Endothelial cell of umbilical vein (primary cell): Measurements from ENCODE around the gene PDGFA. TPM values are rescaled to one million over a fixed set of nuclear protein-coding genes. Genes with fewer than 3 reads are reported as not detected.

Experiments used
- BruUV-seq: library from RNA; stranded (reverse); fragments of 400-500 nt; replicated peaks from 2 replicates; lab custom pipeline; 2021; lab: Mats Ljungman, UMichigan
- CTCF ChIA-PET: fragments of 300-600, 350-600 bp; sonication (Branson Sonifier 250); formaldehyde crosslinking; loops from one replicate; lab custom pipeline; 2021; ENCODE audit warnings: antibody characterized with exemption, inconsistent platforms; lab: Charles Lee
- POLR2A ChIA-PET: fragments of 300-600, 350-600 bp; sonication (Branson Sonifier 250); formaldehyde crosslinking; loops from one replicate; lab custom pipeline; 2021; ENCODE audit warnings: antibody characterized with exemption, inconsistent platforms; lab: Charles Lee
- DNase-seq: peaks from one replicate; pipeline ENCODE4 v3.0.0-alpha.2; 2011; ENCODE audit warnings: low read depth, low spot score
- FAIRE-seq: peaks from 2 replicates; lab custom pipeline; 2011; peaks lifted over from hg19 to GRCh38; lab: Jason Lieb, UNC
- H2AFZ ChIP-seq: 2 replicates; pipeline ENCODE4 v1.6.0; 2012; ENCODE audit warnings: low read depth, low read length, control low read depth, inconsistent platforms
- H3K27ac ChIP-seq: 2 replicates; pipeline ENCODE4 v1.5.1; 2011; ENCODE audit warnings: low read depth, mild to moderate bottlenecking, control low read depth, low read length, moderate library complexity; ENCODE audit not compliant: insufficient read depth
- H3K27me3 ChIP-seq, 2 experiments: 2 replicates each; pipeline versions ENCODE4 v1.6.0 to v1.6.1; 2011; ENCODE audit warnings: low read length in 2 of 2, mixed read lengths in 1 of 2; ENCODE audit not compliant: control insufficient read depth in 2 of 2, insufficient read depth in 2 of 2
- H3K36me3 ChIP-seq, 2 experiments: 2 replicates in 1 of 2; 3 replicates in 1 of 2; pipeline ENCODE4 v1.5.1; 2011; ENCODE audit warnings: low read length in 2 of 2, mild to moderate bottlenecking in 1 of 2, moderate library complexity in 1 of 2; ENCODE audit not compliant: control insufficient read depth in 2 of 2, insufficient read depth in 2 of 2; ENCODE audit errors: extremely low read depth in 1 of 2
- H3K4me1 ChIP-seq: 3 replicates; pipeline ENCODE4 v1.5.1; 2011; ENCODE audit warnings: mild to moderate bottlenecking, low read length; ENCODE audit not compliant: control insufficient read depth, insufficient read depth; ENCODE audit errors: extremely low read depth
- H3K4me2 ChIP-seq: 2 replicates; pipeline ENCODE4 v1.6.1; 2011; ENCODE audit warnings: low read length, control low read depth, mixed read lengths; ENCODE audit not compliant: insufficient read depth
- H3K4me3 ChIP-seq, 3 experiments: fragments of 200-600 bp in 1 of 3; sonication (generic), shearing (Covaris generic) in 1 of 3; replicated peaks in 1 of 3; 2 replicates each; pipeline ENCODE4 v1.5.1; 2011 to 2016; ENCODE audit warnings: control low read depth in 3 of 3, low read length in 3 of 3, mild to moderate bottlenecking in 2 of 3, inconsistent platforms in 1 of 3, low read depth in 1 of 3, moderate library complexity in 1 of 3; ENCODE audit not compliant: insufficient read depth in 1 of 3
- H3K79me2 ChIP-seq: 2 replicates; pipeline ENCODE4 v1.6.0; 2012; ENCODE audit warnings: low read length, inconsistent platforms; ENCODE audit not compliant: control insufficient read depth, insufficient read depth
- H3K9ac ChIP-seq: replicated peaks from 2 replicates; pipeline ENCODE3; 2011; ENCODE audit warnings: low read length, control low read depth; ENCODE audit not compliant: insufficient read depth; ENCODE audit errors: extremely low read depth
- H3K9me1 ChIP-seq: replicated peaks from 3 replicates; pipeline ENCODE4 v1.6.0; 2011; ENCODE audit warnings: mild to moderate bottlenecking, low read length; ENCODE audit not compliant: control insufficient read depth, insufficient read depth; ENCODE audit errors: extremely low read depth
- H3K9me3 ChIP-seq: replicated peaks from 2 replicates; pipeline ENCODE4 v1.5.1; 2012; ENCODE audit warnings: low read length, inconsistent platforms; ENCODE audit not compliant: control insufficient read depth, insufficient read depth
- H4K20me1 ChIP-seq: replicated peaks from 2 replicates; pipeline ENCODE3; 2011; ENCODE audit warnings: mild to moderate bottlenecking, low read length; ENCODE audit not compliant: control insufficient read depth, insufficient read depth; ENCODE audit errors: extremely low read depth
- CTCF ChIP-seq, 2 donors: IDR thresholded peaks; 1 replicate in 1 of 2; 2 replicates in 1 of 2; pipeline ENCODE4 v1.5.1; 2011; ENCODE audit warnings: low read length in 2 of 2, mild to moderate bottlenecking in 2 of 2, moderate library complexity in 2 of 2, control low read depth in 1 of 2, inconsistent platforms in 1 of 2, low read depth in 1 of 2; ENCODE audit not compliant: insufficient read depth in 1 of 2; ENCODE audit errors: extremely low read depth in 1 of 2
- EZH2 ChIP-seq: IDR thresholded peaks from 2 replicates; pipeline ENCODE4 v1.6.1; 2012; ENCODE audit warnings: borderline replicate concordance, low read depth, mild to moderate bottlenecking, moderate library complexity, low read length, inconsistent platforms; ENCODE audit not compliant: severe bottlenecking
- FOS ChIP-seq: IDR thresholded peaks from 2 replicates; pipeline ENCODE4 v1.6.1; 2011; ENCODE audit warnings: mild to moderate bottlenecking, low read length, moderate library complexity, borderline replicate concordance; ENCODE audit not compliant: insufficient read depth
- GATA2 ChIP-seq: IDR thresholded peaks from 2 replicates; pipeline ENCODE4 v1.7.0; 2011; ENCODE audit warnings: low read depth, mild to moderate bottlenecking, moderate library complexity, mixed read lengths, low read length; ENCODE audit not compliant: insufficient read length, insufficient read depth
- JUN ChIP-seq: IDR thresholded peaks from 2 replicates; pipeline ENCODE4 v1.6.1; 2011; ENCODE audit warnings: borderline replicate concordance, low read depth; ENCODE audit not compliant: insufficient read length, insufficient read depth
- MYC ChIP-seq: IDR thresholded peaks from one replicate; pipeline ENCODE4 v1.6.1; 2011; ENCODE audit warnings: mild to moderate bottlenecking, low read depth, low read length
- POLR2A ChIP-seq: IDR thresholded peaks from 2 replicates; pipeline ENCODE4 v1.6.1; 2012; ENCODE audit warnings: low read depth, mild to moderate bottlenecking, control low read depth, low read length
- POLR2AphosphoS5 ChIP-seq: IDR thresholded peaks from 2 replicates; pipeline ENCODE4 v1.6.1; 2012; ENCODE audit warnings: low read depth, mild to moderate bottlenecking, control low read depth, low read length, moderate library complexity; ENCODE audit not compliant: insufficient read depth
- dilution Hi-C: fragments of 300-500 bp; cut with MboI; formaldehyde crosslinking; loops from one replicate; pipeline ENCODE4 v1.15.0; 2019; ENCODE audit warnings: low sequenced_read_pairs; ENCODE audit not compliant: extremely low pct_ligation_motif_present
- intact Hi-C: fragments of 100-400 bp; cut with micrococcal nuclease; formaldehyde crosslinking; loops from one replicate; pipeline ENCODE4 v1.10.0; 2022
- polyA plus RNA-seq, 4 experiments: library from polyadenylated mRNA; depleted of rRNA in 3 of 4; stranded (reverse) in 3 of 4; unstranded in 1 of 4; fragments of >200 nt; gene quantifications; 2 replicates each; pipeline versions ENCODE4 v1.2.1 to v1.2.3, GENCODE V29; 2011 to 2012; ENCODE audit warnings: missing spikeins in 1 of 4
- total RNA-seq: library from RNA; stranded (reverse); gene quantifications from 2 replicates; pipeline ENCODE4 v1.2.3, GENCODE V29; 2021
- TF ChIP-seq, protein P1 (sequence below): IDR thresholded peaks from 2 replicates; pipeline ENCODE4 v1.6.1; 2011; ENCODE audit not compliant: insufficient read depth, insufficient read length

The PDGFA gene
- total and polyA plus RNA-seq, 2 donors (not counting 3 experiments of a cell fraction or from before 2014, with no cell fraction given): 17.4 to 62.4 TPM

DNA sequence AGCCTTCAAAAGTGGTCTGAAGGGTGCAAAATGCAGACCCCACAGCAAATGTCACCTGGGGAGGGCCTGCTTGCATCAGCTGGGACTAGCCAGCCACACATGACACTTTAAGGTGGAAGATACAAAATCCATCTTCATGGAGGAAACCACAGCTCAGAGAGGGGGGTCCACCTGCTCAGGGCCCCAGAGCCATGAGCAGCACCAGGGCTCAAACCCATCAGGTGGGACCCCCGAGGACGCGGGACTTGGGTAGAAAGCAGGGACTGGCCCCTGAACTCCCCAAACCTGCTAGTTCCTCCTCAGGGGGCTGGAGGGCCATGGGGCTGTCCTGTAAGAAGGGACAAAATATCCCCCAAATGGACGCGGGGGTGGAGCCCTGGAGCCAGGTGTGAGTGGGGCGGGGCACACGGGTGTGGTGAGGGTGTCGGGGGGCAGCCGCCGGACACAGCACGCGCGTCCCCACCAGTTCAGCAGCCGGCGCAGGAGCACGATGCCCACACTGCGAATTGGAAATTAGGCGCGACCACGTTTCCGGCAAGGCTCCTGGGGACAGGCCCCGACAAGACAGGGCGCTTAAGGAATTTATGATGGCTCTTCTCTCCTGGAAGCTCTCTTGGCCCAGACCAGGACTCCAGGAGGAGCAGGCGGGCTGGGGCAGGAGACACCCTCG lies 8.0 kb downstream of the PDGFA start:
- dilution Hi-C loops: no loop called here

More for the DNA sequence above, 8.0 kb downstream of the PDGFA start:
- no peak for DNase-seq
- H3K4me1 ChIP-seq: peaks cover 27% of the 10 kb centered on the region
- intact Hi-C loops: no loop called here
- POLR2A ChIA-PET: no interaction called here
- H3K27ac ChIP-seq: no peak overlapping the region
- peaks cover 4 to 5% of the 10 kb centered on the region in 2 experiments for H3K36me3 ChIP-seq
- no peaks in the 10 kb centered on the region for H3K9me1 ChIP-seq
- no peak overlapping the region for H3K4me3 ChIP-seq
- H3K27me3 ChIP-seq: no peaks in the 10 kb centered on the region
- CTCF ChIA-PET: no interaction called here
- H3K79me2 ChIP-seq: peaks cover 60% of the 10 kb centered on the region
- FAIRE-seq: no peak
- H2AFZ ChIP-seq: no peak overlapping the region
- no peaks in the 10 kb centered on the region for H4K20me1 ChIP-seq
- TF ChIP-seq FOS: no peak
- TF ChIP-seq EZH2: no peak
- TF ChIP-seq MYC: no peak
- TF ChIP-seq CTCF (IDR thresholded peaks at IDR 0.05; ENCODE audit: extremely low read depth in 1 of 2, insufficient read depth in 1 of 2, low read depth in 1 of 2, low read length in 2 of 2): no peak
- TF ChIP-seq JUN: no peak
- no peak for TF ChIP-seq POLR2A
- no peak for TF ChIP-seq POLR2AphosphoS5
- TF ChIP-seq, protein P1, sequence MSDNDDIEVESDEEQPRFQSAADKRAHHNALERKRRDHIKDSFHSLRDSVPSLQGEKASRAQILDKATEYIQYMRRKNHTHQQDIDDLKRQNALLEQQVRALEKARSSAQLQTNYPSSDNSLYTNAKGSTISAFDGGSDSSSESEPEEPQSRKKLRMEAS: no peak
- TF ChIP-seq GATA2: no peak
- no TSS peak for BruUV-seq
- H3K4me2 ChIP-seq: no peak overlapping the region
- H3K9ac ChIP-seq: no peak overlapping the region
- no peaks in the 10 kb centered on the region for H3K9me3 ChIP-seq
